ENCODE measurements around the gene DCT.

GRCh38 chr13:94415500-94416237 lies 63.8 kb downstream of the DCT start:
- TF ChIP-seq, protein P1, sequence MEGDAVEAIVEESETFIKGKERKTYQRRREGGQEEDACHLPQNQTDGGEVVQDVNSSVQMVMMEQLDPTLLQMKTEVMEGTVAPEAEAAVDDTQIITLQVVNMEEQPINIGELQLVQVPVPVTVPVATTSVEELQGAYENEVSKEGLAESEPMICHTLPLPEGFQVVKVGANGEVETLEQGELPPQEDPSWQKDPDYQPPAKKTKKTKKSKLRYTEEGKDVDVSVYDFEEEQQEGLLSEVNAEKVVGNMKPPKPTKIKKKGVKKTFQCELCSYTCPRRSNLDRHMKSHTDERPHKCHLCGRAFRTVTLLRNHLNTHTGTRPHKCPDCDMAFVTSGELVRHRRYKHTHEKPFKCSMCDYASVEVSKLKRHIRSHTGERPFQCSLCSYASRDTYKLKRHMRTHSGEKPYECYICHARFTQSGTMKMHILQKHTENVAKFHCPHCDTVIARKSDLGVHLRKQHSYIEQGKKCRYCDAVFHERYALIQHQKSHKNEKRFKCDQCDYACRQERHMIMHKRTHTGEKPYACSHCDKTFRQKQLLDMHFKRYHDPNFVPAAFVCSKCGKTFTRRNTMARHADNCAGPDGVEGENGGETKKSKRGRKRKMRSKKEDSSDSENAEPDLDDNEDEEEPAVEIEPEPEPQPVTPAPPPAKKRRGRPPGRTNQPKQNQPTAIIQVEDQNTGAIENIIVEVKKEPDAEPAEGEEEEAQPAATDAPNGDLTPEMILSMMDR (IDR thresholded peaks at IDR 0.05), result no peak
- TF ChIP-seq POLR2AphosphoS5 (IDR thresholded peaks at IDR 0.05; ENCODE audit: low read depth, low read length) (no peak), SIN3A (IDR thresholded peaks at IDR 0.05; ENCODE audit: borderline replicate concordance, insufficient read depth, low read depth, low read length) (no peak)

Measured in Panc1 (cell line).